Neural cell (in vitro differentiated cells): ENCODE results near the gene IQCN. TPM values are rescaled to one million over a fixed set of nuclear protein-coding genes. Genes with fewer than 3 reads are reported as not detected.

ENCODE experiments used
- H2AFZ ChIP-seq: fragments of 200-600, 300-800 bp; sonication (generic), shearing (Covaris generic); 2 replicates; pipeline ENCODE4 v1.6.0; 2014; ENCODE audit warnings: low read depth, mild to moderate bottlenecking, antibody characterized with exemption, low read length, moderate library complexity
- H3F3A ChIP-seq: fragments of 200-600 bp; shearing (Covaris generic); 2 replicates; pipeline ENCODE4 v1.6.1; 2016; ENCODE audit warnings: mild to moderate bottlenecking, moderate library complexity, mixed read lengths, antibody characterized with exemption, low read length; ENCODE audit not compliant: insufficient read depth, poor library complexity, severe bottlenecking
- H3K27ac ChIP-seq: fragments of 200-600, 300-800 bp; sonication (generic), shearing (Covaris generic); 2 replicates; pipeline ENCODE4 v1.5.1; 2014; ENCODE audit warnings: mild to moderate bottlenecking, low read length, moderate library complexity
- H3K27me3 ChIP-seq: fragments of 300-800, 200-600 bp; sonication (generic), shearing (Covaris generic); 2 replicates; pipeline ENCODE4 v1.6.0; 2014; ENCODE audit warnings: mild to moderate bottlenecking, low read depth, low read length, moderate library complexity; ENCODE audit not compliant: insufficient read depth
- H3K36me3 ChIP-seq: fragments of 300-800, 200-600 bp; sonication (generic), shearing (Covaris generic); 2 replicates; pipeline ENCODE4 v1.5.1; 2014; ENCODE audit warnings: mild to moderate bottlenecking, antibody characterized with exemption, low read length, moderate library complexity; ENCODE audit not compliant: insufficient read depth
- H3K4me2 ChIP-seq: fragments of 300-800, 200-600 bp; sonication (generic), shearing (Covaris generic); 2 replicates; pipeline ENCODE4 v1.6.0; 2014; ENCODE audit warnings: mild to moderate bottlenecking, low read length
- H3K4me3 ChIP-seq: fragments of 300-800, 200-600 bp; sonication (generic), shearing (Covaris generic); 2 replicates; pipeline ENCODE4 v1.5.1; 2014; ENCODE audit warnings: mild to moderate bottlenecking, low read length, moderate library complexity
- H3K79me2 ChIP-seq: fragments of 200-600 bp; shearing (Covaris generic); replicated peaks from 2 replicates; pipeline ENCODE4 v1.6.0; 2014; ENCODE audit warnings: mild to moderate bottlenecking, low read length, moderate library complexity; ENCODE audit not compliant: insufficient read depth
- H3K9ac ChIP-seq: fragments of 300-800, 200-600 bp; sonication (generic), shearing (Covaris generic); 2 replicates; pipeline ENCODE4 v1.6.1; 2016; ENCODE audit warnings: mild to moderate bottlenecking, low read length, mixed read lengths
- H3K9me2 ChIP-seq: fragments of 200-600 bp; shearing (Covaris generic); 2 replicates; pipeline ENCODE4 v1.6.1; 2016; ENCODE audit warnings: mild to moderate bottlenecking, low read length, mixed read lengths; ENCODE audit not compliant: insufficient read depth
- H3K9me3 ChIP-seq: fragments of 200-600, 300-800 bp; sonication (generic), shearing (Covaris generic); 2 replicates; pipeline ENCODE4 v1.6.1; 2016; ENCODE audit warnings: mild to moderate bottlenecking, mixed run types, low read length, moderate library complexity, mixed read lengths
- H4K20me1 ChIP-seq: fragments of 200-600 bp; shearing (Covaris generic); 2 replicates; pipeline ENCODE4 v1.6.1; 2016; ENCODE audit warnings: mild to moderate bottlenecking, mixed run types; ENCODE audit not compliant: insufficient read depth
- EP300 ChIP-seq: fragments of 450-650 bp; conservative IDR thresholded peaks from 2 replicates; pipeline ENCODE4 v1.6.1; 2014; ENCODE audit warnings: antibody characterized with exemption, mild to moderate bottlenecking, moderate library complexity; ENCODE audit not compliant: poor library complexity, severe bottlenecking
- EZH2 ChIP-seq: fragments of 200-600, 300-800 bp; shearing (Covaris generic), sonication (generic); IDR thresholded peaks from 2 replicates; pipeline ENCODE4 v1.6.1; 2014; ENCODE audit warnings: antibody characterized with exemption, low read length, borderline replicate concordance, mild to moderate bottlenecking; ENCODE audit not compliant: insufficient read depth, poor library complexity, severe bottlenecking
- RAD21 ChIP-seq: fragments of 450-650 bp; conservative IDR thresholded peaks from 2 replicates; pipeline ENCODE4 v1.6.1; 2014; ENCODE audit warnings: antibody characterized with exemption, mild to moderate bottlenecking, moderate library complexity
- SMC3 ChIP-seq: fragments of 450-650 bp; conservative IDR thresholded peaks from 2 replicates; pipeline ENCODE4 v1.6.1; 2014; ENCODE audit warnings: antibody characterized with exemption, mild to moderate bottlenecking, moderate library complexity; ENCODE audit not compliant: poor library complexity
- polyA plus RNA-seq: library from polyadenylated mRNA; depleted of rRNA; stranded (reverse); fragments of >200 nt; gene quantifications from 2 replicates; pipeline ENCODE4 v1.2.3, GENCODE V29; 2014
- TF ChIP-seq, protein P1 (sequence below): fragments of 450-650 bp; IDR thresholded peaks from 2 replicates; pipeline ENCODE4 v1.5.1; 2014; ENCODE audit warnings: antibody characterized with exemption, mild to moderate bottlenecking, moderate library complexity; ENCODE audit not compliant: poor library complexity, severe bottlenecking
- TF ChIP-seq, protein P2 (sequence below): IDR thresholded peaks from 2 replicates; pipeline ENCODE4 v1.6.1; 2012; ENCODE audit warnings: borderline replicate concordance

The IQCN gene
- polyA plus RNA-seq, 1 donor from 2014 or later: 2.5 TPM

GRCh38 chr19:18218159-18218558 is 56.1 kb downstream of the IQCN start:
- TF ChIP-seq EZH2: no peak
- no peak for TF ChIP-seq EP300
- TF ChIP-seq, protein P1, sequence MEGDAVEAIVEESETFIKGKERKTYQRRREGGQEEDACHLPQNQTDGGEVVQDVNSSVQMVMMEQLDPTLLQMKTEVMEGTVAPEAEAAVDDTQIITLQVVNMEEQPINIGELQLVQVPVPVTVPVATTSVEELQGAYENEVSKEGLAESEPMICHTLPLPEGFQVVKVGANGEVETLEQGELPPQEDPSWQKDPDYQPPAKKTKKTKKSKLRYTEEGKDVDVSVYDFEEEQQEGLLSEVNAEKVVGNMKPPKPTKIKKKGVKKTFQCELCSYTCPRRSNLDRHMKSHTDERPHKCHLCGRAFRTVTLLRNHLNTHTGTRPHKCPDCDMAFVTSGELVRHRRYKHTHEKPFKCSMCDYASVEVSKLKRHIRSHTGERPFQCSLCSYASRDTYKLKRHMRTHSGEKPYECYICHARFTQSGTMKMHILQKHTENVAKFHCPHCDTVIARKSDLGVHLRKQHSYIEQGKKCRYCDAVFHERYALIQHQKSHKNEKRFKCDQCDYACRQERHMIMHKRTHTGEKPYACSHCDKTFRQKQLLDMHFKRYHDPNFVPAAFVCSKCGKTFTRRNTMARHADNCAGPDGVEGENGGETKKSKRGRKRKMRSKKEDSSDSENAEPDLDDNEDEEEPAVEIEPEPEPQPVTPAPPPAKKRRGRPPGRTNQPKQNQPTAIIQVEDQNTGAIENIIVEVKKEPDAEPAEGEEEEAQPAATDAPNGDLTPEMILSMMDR: no peak
- TF ChIP-seq, protein P2, sequence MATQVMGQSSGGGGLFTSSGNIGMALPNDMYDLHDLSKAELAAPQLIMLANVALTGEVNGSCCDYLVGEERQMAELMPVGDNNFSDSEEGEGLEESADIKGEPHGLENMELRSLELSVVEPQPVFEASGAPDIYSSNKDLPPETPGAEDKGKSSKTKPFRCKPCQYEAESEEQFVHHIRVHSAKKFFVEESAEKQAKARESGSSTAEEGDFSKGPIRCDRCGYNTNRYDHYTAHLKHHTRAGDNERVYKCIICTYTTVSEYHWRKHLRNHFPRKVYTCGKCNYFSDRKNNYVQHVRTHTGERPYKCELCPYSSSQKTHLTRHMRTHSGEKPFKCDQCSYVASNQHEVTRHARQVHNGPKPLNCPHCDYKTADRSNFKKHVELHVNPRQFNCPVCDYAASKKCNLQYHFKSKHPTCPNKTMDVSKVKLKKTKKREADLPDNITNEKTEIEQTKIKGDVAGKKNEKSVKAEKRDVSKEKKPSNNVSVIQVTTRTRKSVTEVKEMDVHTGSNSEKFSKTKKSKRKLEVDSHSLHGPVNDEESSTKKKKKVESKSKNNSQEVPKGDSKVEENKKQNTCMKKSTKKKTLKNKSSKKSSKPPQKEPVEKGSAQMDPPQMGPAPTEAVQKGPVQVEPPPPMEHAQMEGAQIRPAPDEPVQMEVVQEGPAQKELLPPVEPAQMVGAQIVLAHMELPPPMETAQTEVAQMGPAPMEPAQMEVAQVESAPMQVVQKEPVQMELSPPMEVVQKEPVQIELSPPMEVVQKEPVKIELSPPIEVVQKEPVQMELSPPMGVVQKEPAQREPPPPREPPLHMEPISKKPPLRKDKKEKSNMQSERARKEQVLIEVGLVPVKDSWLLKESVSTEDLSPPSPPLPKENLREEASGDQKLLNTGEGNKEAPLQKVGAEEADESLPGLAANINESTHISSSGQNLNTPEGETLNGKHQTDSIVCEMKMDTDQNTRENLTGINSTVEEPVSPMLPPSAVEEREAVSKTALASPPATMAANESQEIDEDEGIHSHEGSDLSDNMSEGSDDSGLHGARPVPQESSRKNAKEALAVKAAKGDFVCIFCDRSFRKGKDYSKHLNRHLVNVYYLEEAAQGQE: no peak
- no peak for TF ChIP-seq RAD21
- no peak for TF ChIP-seq SMC3
- H3F3A ChIP-seq: no peaks in the 10 kb centered on the region
- H3K9me3 ChIP-seq: no peaks in the 10 kb centered on the region
- no peak overlapping the region for H3K9ac ChIP-seq
- H2AFZ ChIP-seq: no peak overlapping the region
- no peaks in the 10 kb centered on the region for H3K36me3 ChIP-seq
- H3K79me2 ChIP-seq: no peaks in the 10 kb centered on the region
- H3K4me3 ChIP-seq: no peak overlapping the region
- H3K9me2 ChIP-seq: no peaks in the 10 kb centered on the region
- H3K4me2 ChIP-seq: no peak overlapping the region
- H3K27me3 ChIP-seq: peaks cover 5% of the 10 kb centered on the region
- no peak overlapping the region for H3K27ac ChIP-seq
- no peaks in the 10 kb centered on the region for H4K20me1 ChIP-seq

- Histone ChIP-seq H3K27me3 (peaks cover 5% of the 10 kb centered on the region), H3K9me2 (no peaks in the 10 kb centered on the region), H3K79me2 (no peaks in the 10 kb centered on the region), H4K20me1 (no peaks in the 10 kb centered on the region), H3K4me2 (no peak overlapping the region), H3K27ac (no peak overlapping the region), H3K36me3 (no peaks in the 10 kb centered on the region), H3K9ac (no peak overlapping the region), H3K4me3 (no peak overlapping the region), H2AFZ (no peak overlapping the region), H3F3A (no peaks in the 10 kb centered on the region), H3K9me3 (no peaks in the 10 kb centered on the region)
- TF ChIP-seq, protein P1: no peak
- no peak for TF ChIP-seq EZH2
- TF ChIP-seq RAD21: no peak
These were observed 57.5 kb downstream of the IQCN start for GRCh38 chr19:18216789-18217188.
